HEK293 (cell line): ENCODE results near the gene PTK7.

ENCODE experiments used
- CTCF ChIP-seq: fragments of 450-650 bp; formaldehyde crosslinking; IDR thresholded peaks from 2 replicates; pipeline ENCODE4 v1.5.1; 2016; ENCODE audit warnings: missing biosample characterization, missing genetic modification characterization
- SP2 ChIP-seq: fragments of 450-650 bp; formaldehyde crosslinking; IDR thresholded peaks from 2 replicates; pipeline ENCODE4 v1.5.1; 2016; ENCODE audit warnings: missing biosample characterization, missing genetic modification characterization
- YY1 ChIP-seq: fragments of 450-650 bp; formaldehyde crosslinking; IDR thresholded peaks from 2 replicates; pipeline ENCODE4 v1.5.1; 2018; ENCODE audit warnings: missing biosample characterization, missing genetic modification characterization
- ZBTB1 ChIP-seq: fragments of 450-650 bp; formaldehyde crosslinking; IDR thresholded peaks from 2 replicates; pipeline ENCODE4 v1.5.1; 2016; ENCODE audit warnings: missing biosample characterization, missing genetic modification characterization
- ZNF16 ChIP-seq: fragments of 450-650 bp; formaldehyde crosslinking; IDR thresholded peaks from 2 replicates; pipeline ENCODE4 v1.5.1; 2016; ENCODE audit warnings: low read depth, missing biosample characterization, missing genetic modification characterization
- ZNF274 ChIP-seq, 2 experiments: fragments of 200-500 bp in 1 of 2; fragments of 450-650 bp in 1 of 2; sonication (Bioruptor generic) in 1 of 2; formaldehyde crosslinking in 1 of 2; IDR thresholded peaks; 2 replicates each; pipeline versions ENCODE4 v1.5.1 to v1.6.1; 2014 to 2016; ENCODE audit warnings: borderline replicate concordance in 1 of 2, inconsistent platforms in 1 of 2, low read length in 1 of 2, missing biosample characterization in 1 of 2, missing genetic modification characterization in 1 of 2
- ZNF350 ChIP-seq: fragments of 450-650 bp; formaldehyde crosslinking; IDR thresholded peaks from 2 replicates; pipeline ENCODE4 v1.5.0; 2017; ENCODE audit warnings: missing biosample characterization, mild to moderate bottlenecking, missing genetic modification characterization
- ZSCAN23 ChIP-seq: fragments of 450-650 bp; formaldehyde crosslinking; IDR thresholded peaks from 2 replicates; pipeline ENCODE4 v1.5.1; 2016; ENCODE audit warnings: missing biosample characterization, missing genetic modification characterization

- TF ChIP-seq ZSCAN23 (tag by site-specific recombination), result no peak
- TF ChIP-seq CTCF (tag by site-specific recombination), result peak; percentile 99
- TF ChIP-seq ZBTB1 (tag by site-specific recombination), result no peak
- no peak for TF ChIP-seq SP2 (tag by site-specific recombination)
- no peak for TF ChIP-seq ZNF274 (IDR thresholded peaks at IDR 0.05; ENCODE audit: low read length)
- TF ChIP-seq ZNF274 (tag by site-specific recombination; IDR thresholded peaks at IDR 0.05; ENCODE audit: borderline replicate concordance), result no peak
- TF ChIP-seq ZNF16 (tag by site-specific recombination), result no peak
- TF ChIP-seq ZNF350 (tag by site-specific recombination), result no peak
- TF ChIP-seq YY1 (tag by site-specific recombination), result no peak
Observed at GRCh38 chr6:43143235-43144128, 67.4 kb downstream of the PTK7 start.
